Measurements from ENCODE around the gene RTL5. TPM values are rescaled to one million over a fixed set of nuclear protein-coding genes. Genes with fewer than 3 reads are reported as not detected.
A peak's percentile ranks its signal among the peaks of the same experiment; 100 is the strongest.

Gene RTL5
- total and polyA plus RNA-seq, 10 of the 15 experiments (the other 5 are each of a cell fraction or from before 2014, with no cell fraction given): under 0.01 to 0.10 (median 0.03) TPM; not detected in 5

- no peak for TF ChIP-seq NKRF (conservative IDR thresholded peaks at IDR 0.05)
Measured at GRCh38 chrX:72124540-72125201, 7.0 kb downstream of the RTL5 start (continued).

DNA sequence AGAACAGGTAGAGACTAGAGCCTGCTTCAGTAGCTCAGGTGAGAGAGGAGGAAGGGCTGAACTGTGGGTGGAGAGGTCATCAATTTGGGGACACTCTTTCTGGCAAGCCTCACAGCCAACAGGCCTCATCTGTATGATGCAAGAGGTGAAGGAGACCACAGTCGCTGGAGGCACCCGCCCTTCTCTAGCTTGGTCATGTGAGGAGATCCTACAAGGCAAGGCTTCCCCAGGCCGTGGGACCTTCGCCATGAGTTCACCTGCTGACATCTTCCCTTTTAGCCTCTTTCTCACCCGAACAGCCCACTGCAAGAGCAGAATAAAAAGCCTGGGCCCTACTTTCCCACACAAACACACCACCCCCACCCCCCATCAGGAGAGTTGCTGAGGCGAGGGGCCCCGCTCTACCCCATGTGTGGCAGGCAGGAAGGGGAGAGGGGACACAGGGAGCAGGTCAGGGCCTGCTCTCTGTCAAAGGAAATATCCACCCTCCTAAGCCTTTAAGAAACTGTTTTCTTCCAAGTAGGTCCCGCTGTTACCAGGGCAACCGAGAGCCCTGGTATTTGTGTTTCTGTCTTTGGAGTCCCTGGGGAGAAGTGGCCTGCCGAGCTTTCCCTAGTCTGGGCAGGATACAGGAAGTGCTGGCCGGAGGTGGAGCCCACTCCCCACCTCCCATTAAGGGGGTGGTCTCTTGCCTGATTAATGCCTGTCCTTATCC, 8.1 kb downstream of the RTL5 start:
- Histone ChIP-seq H3K36me3 (ENCODE audit: control insufficient read depth in 2 of 2, insufficient read depth in 2 of 2, low read length in 1 of 2) (no peaks in the 10 kb centered on the region), H3K79me2 (ENCODE audit: control insufficient read depth, insufficient read depth, low read length) (no peaks in the 10 kb centered on the region), H2AFZ (ENCODE audit: control insufficient read depth, low read depth, low read length) (no peak overlapping the region), H3K4me1 (ENCODE audit: control insufficient read depth, insufficient read depth, low read length) (0 out of 2 replicates have a peak, but pooled peaks cover 2% of the 10 kb centered on the region), H3K4me2 (ENCODE audit: control insufficient read depth, insufficient read depth) (no peak overlapping the region), H4K20me1 (ENCODE audit: control insufficient read depth, insufficient read depth) (no peaks in the 10 kb centered on the region), H3K27ac (ENCODE audit: control insufficient read depth, insufficient read depth) (no peak overlapping the region), H3K9ac (ENCODE audit: control insufficient read depth, insufficient read depth, low read length) (no peak overlapping the region), H3K9me3 (replicated peaks; ENCODE audit: control insufficient read depth, insufficient read depth, low read length) (no peaks in the 10 kb centered on the region), H3K27me3 (replicated peaks in 1 of 2; ENCODE audit: control insufficient read depth in 2 of 2, insufficient read depth in 2 of 2, low read length in 1 of 2) (no peaks in the 10 kb centered on the region; a peak in 2 of 4 replicates), H3K4me3 (no peak overlapping the region)
- TF ChIP-seq CBX3 (IDR thresholded peaks at IDR 0.05; ENCODE audit: borderline replicate concordance, low read depth) (no peak), MEF2B (IDR thresholded peaks at IDR 0.05; ENCODE audit: partially characterized antibody, poor library complexity, severe bottlenecking) (peak; percentile 45)
- ATAC-seq: no peak
- ChIA-PET RAD21 (ENCODE audit: unreplicated experiment) (interaction anchor here (0.9 to 4.3 kb wide), 2 partner anchors 104 to 125 kb away, joined by 4 to 43 read pairs; no protein-coding TSS in a partner anchor), SMC1A (ENCODE audit: uncharacterized antibody, unreplicated experiment) (interaction anchor here (5.4 kb wide), 1 partner anchor 102 kb away, joined by 45 read pairs; no protein-coding TSS in a partner anchor), CTCF (interaction anchor here (1.3 to 9.8 kb wide), 4 partner anchors 14 to 125 kb away, joined by 3 to 81 read pairs (median 23); no protein-coding TSS in a partner anchor), POLR2A (interaction anchor here (0.6 kb wide), 1 partner anchor 24 kb away, joined by 9 read pairs; no protein-coding TSS in a partner anchor)
- BruUV-seq (replicated peaks): no TSS peak
- WGBS (ENCODE audit: insufficient coverage, insufficient replicate concordance, low lambda C conversion rate, missing lambda C conversion rate): 44% methylated on average over 11 of the region's 11 CpGs
- in situ Hi-C loops (cut with MboI) (no loop called here), intact Hi-C loops (cut with micrococcal nuclease; ENCODE audit: unreplicated experiment) (loop anchor here (2.0 kb wide), 1 partner anchor 23 kb away; no protein-coding TSS in a partner anchor)
- no peak for DNase-seq (ENCODE audit: low read depth, low spot score)
- no peak for FAIRE-seq

All from GM12878 (cell line).